Loucy (cell line): ENCODE data around the gene RIC3.

ENCODE experiments used
- EZH2phosphoT487 ChIP-seq: fragments of 200-600 bp; IDR thresholded peaks from 2 replicates; pipeline ENCODE4 v1.6.1; 2018; ENCODE audit warnings: antibody characterized with exemption, mild to moderate bottlenecking, moderate library complexity, borderline replicate concordance
- TF ChIP-seq, protein P1 (sequence below): fragments of 200-600 bp; sonication (generic); conservative IDR thresholded peaks from 2 replicates; pipeline ENCODE4 v1.5.1; 2014; ENCODE audit warnings: mild to moderate bottlenecking, antibody characterized with exemption, low read length

DNA sequence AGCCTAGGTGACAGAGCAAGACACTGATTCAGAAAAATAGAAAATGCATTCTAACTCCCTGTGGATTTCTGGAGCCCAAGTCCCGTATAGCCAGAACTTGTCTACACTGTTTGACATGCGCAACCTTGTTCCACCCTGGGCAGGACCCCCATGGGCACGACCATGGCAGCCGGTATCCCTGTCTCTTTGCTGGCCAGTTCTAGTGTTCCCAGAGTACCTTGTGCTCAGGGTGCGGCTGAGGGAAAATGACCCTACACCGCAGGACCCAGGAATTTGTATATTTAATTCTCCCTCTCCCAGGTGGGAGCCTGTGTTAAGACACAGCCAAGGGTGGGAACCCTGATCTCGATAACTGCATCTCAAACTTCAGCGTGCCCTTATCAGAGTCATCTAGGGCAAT is 36.7 kb upstream of the RIC3 start:
- TF ChIP-seq, protein P1, sequence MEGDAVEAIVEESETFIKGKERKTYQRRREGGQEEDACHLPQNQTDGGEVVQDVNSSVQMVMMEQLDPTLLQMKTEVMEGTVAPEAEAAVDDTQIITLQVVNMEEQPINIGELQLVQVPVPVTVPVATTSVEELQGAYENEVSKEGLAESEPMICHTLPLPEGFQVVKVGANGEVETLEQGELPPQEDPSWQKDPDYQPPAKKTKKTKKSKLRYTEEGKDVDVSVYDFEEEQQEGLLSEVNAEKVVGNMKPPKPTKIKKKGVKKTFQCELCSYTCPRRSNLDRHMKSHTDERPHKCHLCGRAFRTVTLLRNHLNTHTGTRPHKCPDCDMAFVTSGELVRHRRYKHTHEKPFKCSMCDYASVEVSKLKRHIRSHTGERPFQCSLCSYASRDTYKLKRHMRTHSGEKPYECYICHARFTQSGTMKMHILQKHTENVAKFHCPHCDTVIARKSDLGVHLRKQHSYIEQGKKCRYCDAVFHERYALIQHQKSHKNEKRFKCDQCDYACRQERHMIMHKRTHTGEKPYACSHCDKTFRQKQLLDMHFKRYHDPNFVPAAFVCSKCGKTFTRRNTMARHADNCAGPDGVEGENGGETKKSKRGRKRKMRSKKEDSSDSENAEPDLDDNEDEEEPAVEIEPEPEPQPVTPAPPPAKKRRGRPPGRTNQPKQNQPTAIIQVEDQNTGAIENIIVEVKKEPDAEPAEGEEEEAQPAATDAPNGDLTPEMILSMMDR: no peak
- no peak for TF ChIP-seq EZH2phosphoT487
